ENCODE results near the gene NEUROD4.

The NEUROD4 gene

GRCh38 chr12:55024575-55024974 lies 4.8 kb downstream of the NEUROD4 start:
- no peak overlapping the region for H3K4me3 ChIP-seq (replicated peaks; ENCODE audit: low read depth, low read length)
- no peak for DNase-seq (ENCODE audit: extremely low read depth, low read depth)
- TF ChIP-seq, protein P1, sequence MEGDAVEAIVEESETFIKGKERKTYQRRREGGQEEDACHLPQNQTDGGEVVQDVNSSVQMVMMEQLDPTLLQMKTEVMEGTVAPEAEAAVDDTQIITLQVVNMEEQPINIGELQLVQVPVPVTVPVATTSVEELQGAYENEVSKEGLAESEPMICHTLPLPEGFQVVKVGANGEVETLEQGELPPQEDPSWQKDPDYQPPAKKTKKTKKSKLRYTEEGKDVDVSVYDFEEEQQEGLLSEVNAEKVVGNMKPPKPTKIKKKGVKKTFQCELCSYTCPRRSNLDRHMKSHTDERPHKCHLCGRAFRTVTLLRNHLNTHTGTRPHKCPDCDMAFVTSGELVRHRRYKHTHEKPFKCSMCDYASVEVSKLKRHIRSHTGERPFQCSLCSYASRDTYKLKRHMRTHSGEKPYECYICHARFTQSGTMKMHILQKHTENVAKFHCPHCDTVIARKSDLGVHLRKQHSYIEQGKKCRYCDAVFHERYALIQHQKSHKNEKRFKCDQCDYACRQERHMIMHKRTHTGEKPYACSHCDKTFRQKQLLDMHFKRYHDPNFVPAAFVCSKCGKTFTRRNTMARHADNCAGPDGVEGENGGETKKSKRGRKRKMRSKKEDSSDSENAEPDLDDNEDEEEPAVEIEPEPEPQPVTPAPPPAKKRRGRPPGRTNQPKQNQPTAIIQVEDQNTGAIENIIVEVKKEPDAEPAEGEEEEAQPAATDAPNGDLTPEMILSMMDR (IDR thresholded peaks at IDR 0.05; ENCODE audit: low read depth, low read length, missing control alignments): no peak

DNA sequence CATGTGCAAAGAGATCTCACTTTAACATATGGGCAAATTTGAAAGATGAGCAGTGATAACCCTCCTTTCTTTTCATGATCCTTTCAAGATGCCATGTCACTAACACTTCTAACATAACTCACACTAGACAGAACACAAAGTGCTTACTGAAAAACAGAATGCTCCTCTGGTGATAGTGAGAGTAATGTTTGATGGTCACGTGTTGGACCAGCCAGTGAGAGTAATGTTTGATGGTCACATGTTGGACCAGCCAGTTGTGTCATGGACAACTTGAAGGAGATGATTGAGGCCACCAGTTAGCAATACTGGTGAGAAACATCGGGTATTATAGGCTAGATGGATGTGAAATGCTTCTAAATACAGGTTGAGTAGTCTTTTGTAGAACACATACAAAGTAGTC lies 5.7 kb downstream of the NEUROD4 start:
- H3K4me3 ChIP-seq (replicated peaks; ENCODE audit: low read depth, low read length): no peak overlapping the region
- TF ChIP-seq, protein P1 (IDR thresholded peaks at IDR 0.05; ENCODE audit: low read depth, low read length, missing control alignments): no peak
- no peak for DNase-seq (ENCODE audit: extremely low read depth, low read depth)

DNA sequence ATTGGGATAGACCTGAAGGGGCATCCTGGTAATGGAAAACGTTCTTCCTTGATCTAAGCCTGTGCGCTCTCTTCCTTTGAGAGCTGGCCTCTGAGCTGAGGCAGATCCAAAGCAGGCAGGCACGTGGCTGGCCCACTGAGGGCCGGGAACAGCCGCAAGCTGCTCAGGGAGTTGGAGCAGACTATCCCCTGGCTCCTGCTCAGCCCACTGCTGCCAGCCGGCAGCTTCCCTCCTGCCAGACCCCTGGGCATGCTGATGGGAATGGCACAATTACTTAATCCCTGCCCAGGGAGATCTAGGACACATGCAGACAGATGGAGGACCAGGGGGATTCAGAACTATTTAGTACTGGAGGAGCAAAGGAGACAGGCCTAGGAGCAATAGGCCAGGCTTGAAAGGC lies 14.4 kb downstream of the NEUROD4 start:
- TF ChIP-seq, protein P1 (IDR thresholded peaks at IDR 0.05; ENCODE audit: low read depth, low read length, missing control alignments): no peak
- no peak overlapping the region for H3K4me3 ChIP-seq (replicated peaks; ENCODE audit: low read depth, low read length)
- DNase-seq (ENCODE audit: extremely low read depth, low read depth): no peak

DNA sequence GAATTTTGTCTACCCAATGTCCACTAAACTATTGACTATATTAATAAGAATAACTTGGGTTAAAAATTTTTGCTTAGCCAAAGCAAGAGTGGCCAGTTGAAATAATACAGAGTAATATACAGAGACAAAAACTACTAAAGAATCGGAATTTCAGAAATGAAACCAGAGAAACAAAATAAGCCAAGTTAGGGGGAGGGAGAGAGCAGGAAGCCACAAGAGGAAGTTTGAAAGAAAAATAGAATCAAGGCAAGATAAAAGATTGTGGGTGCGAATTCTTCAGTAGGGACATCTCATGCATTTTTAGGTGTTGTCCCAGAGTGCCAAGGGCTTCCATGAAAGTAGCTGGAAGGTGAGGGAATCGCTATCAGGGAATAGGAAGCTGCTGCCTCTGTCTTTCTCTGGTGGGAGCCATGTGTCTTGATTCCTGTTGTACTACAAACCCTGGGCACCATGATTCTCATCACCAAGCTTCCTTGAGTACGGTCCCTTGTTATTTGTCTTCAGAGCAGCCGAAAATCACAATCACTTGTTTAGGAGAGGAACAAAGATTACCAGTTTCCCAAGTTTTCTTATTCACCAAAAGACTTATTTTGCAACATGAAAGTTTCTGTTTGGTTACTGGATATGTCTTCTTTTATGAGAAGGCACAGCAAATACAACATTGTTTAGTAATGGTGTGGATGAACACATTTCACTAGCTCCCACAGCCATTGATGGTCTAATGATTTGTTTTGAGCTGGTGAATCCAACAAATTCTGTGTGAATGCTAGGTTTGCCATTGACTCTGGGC lies 16.7 kb downstream of the NEUROD4 start:
- DNase-seq (ENCODE audit: extremely low read depth, low read depth): no peak
- TF ChIP-seq, protein P1 (IDR thresholded peaks at IDR 0.05; ENCODE audit: low read depth, low read length, missing control alignments): no peak

GRCh38 chr12:55037351-55037987 lies 17.7 kb downstream of the NEUROD4 start:
- TF ChIP-seq, protein P1 (IDR thresholded peaks at IDR 0.05; ENCODE audit: low read depth, low read length, missing control alignments): no peak
- no peak overlapping the region for H3K4me3 ChIP-seq (replicated peaks; ENCODE audit: low read depth, low read length)
- no peak for DNase-seq (ENCODE audit: extremely low read depth, low read depth)

More for the DNA sequence above, 16.7 kb downstream of the NEUROD4 start:
- H3K4me3 ChIP-seq (replicated peaks; ENCODE audit: low read depth, low read length): no peak overlapping the region

GRCh38 chr12:55039395-55040354 lies 19.9 kb downstream of the NEUROD4 start:
- no peak for DNase-seq (ENCODE audit: extremely low read depth, low read depth)
- TF ChIP-seq, protein P1 (IDR thresholded peaks at IDR 0.05; ENCODE audit: low read depth, low read length, missing control alignments): no peak
- H3K4me3 ChIP-seq (replicated peaks; ENCODE audit: low read depth, low read length): no peak overlapping the region

All from HFF-Myc (cell line).